Measurements from ENCODE around the gene LCT. TPM values are rescaled to one million over a fixed set of nuclear protein-coding genes. Genes with fewer than 3 reads are reported as not detected.

Gene LCT
- total RNA-seq, 4 donors from 2014 or later, result under 0.01 TPM; not detected in 3

- TF ChIP-seq CTCF (IDR thresholded peaks at IDR 0.05), result no peak
- no peak for TF ChIP-seq POLR2A (IDR thresholded peaks at IDR 0.05)
- Histone ChIP-seq H3K9me3 (no peaks in the 10 kb centered on the region), H3K4me3 (no peak overlapping the region), H3K36me3 (peaks cover 14 to 100% (median 59%) of the 10 kb centered on the region in 3 donors), H3K27me3 (no peaks in the 10 kb centered on the region), H3K27ac (no peak overlapping the region), H3K4me1 (no peaks in the 10 kb centered on the region)
- no peak for DNase-seq
- 94 to 100% methylated on average over 7 to 8 of the region's 8 CpGs for WGBS, 2 donors
- intact Hi-C loops (cut with DNase I), result no loop called here
These were observed 68.1 kb downstream of the LCT start for GRCh38 chr2:135768863-135769262.

GRCh38 chr2:135762530-135762929 is 74.5 kb downstream of the LCT start:
- no peak for DNase-seq

GRCh38 chr2:135762022-135762421 is 75.0 kb downstream of the LCT start:
- Histone ChIP-seq H3K9me3 (peaks cover 0 to 7% (median 7%) of the 10 kb centered on the region in 3 donors), H3K27ac (no peak overlapping the region), H3K4me1 (no peaks in the 10 kb centered on the region), H3K36me3 (peaks cover 0 to 99% (median 52%) of the 10 kb centered on the region in 3 donors), H3K27me3 (no peaks in the 10 kb centered on the region), H3K4me3 (no peak overlapping the region)
- DNase-seq, result no peak
- intact Hi-C loops (cut with DNase I), result no loop called here
- no peak for TF ChIP-seq POLR2A (IDR thresholded peaks at IDR 0.05)
- no peak for TF ChIP-seq CTCF (IDR thresholded peaks at IDR 0.05)

More at GRCh38 chr2:135762530-135762929, 74.5 kb downstream of the LCT start:
- Histone ChIP-seq H3K36me3 (peaks cover 0 to 99% (median 51%) of the 10 kb centered on the region in 3 donors), H3K27me3 (no peaks in the 10 kb centered on the region), H3K27ac (no peak overlapping the region), H3K9me3 (peaks cover 0 to 2% (median 2%) of the 10 kb centered on the region in 3 donors), H3K4me3 (no peak overlapping the region), H3K4me1 (no peaks in the 10 kb centered on the region)
- intact Hi-C loops (cut with DNase I), result no loop called here
- WGBS, 2 donors, result 100% methylated on average over 1 of the region's 1 CpG
- TF ChIP-seq CTCF (IDR thresholded peaks at IDR 0.05), result no peak
- no peak for TF ChIP-seq POLR2A (IDR thresholded peaks at IDR 0.05)

- H3K27me3 ChIP-seq, result no peaks in the 10 kb centered on the region
- WGBS, 2 donors, result 100% methylated on average over 1 of the region's 1 CpG
- DNase-seq, result no peak
- intact Hi-C loops (cut with DNase I), result no loop called here
- H3K36me3 ChIP-seq, result peaks cover 7 to 99% (median 39%) of the 10 kb centered on the region in 3 donors
- no peak overlapping the region for H3K27ac ChIP-seq
- no peak overlapping the region for H3K4me3 ChIP-seq
- H3K4me1 ChIP-seq, result no peaks in the 10 kb centered on the region
- peaks cover 0 to 16% (median 7%) of the 10 kb centered on the region in 3 donors for H3K9me3 ChIP-seq
- TF ChIP-seq CTCF (IDR thresholded peaks at IDR 0.05) (no peak), POLR2A (IDR thresholded peaks at IDR 0.05) (no peak)
These were observed 80.3 kb downstream of the LCT start for GRCh38 chr2:135756692-135757091.

GRCh38 chr2:135755573-135755972 is 81.4 kb downstream of the LCT start:
- intact Hi-C loops (cut with DNase I), result no loop called here
- H3K36me3 ChIP-seq, result peaks cover 7 to 96% (median 30%) of the 10 kb centered on the region in 3 donors
- no peak for TF ChIP-seq CTCF (IDR thresholded peaks at IDR 0.05)
- H3K27me3 ChIP-seq, result no peaks in the 10 kb centered on the region
- H3K4me3 ChIP-seq, result no peak overlapping the region
- peaks cover 0 to 16% (median 7%) of the 10 kb centered on the region in 3 donors for H3K9me3 ChIP-seq
- no peak overlapping the region for H3K27ac ChIP-seq
- 95 to 96% methylated on average over 2 of the region's 2 CpGs for WGBS, 2 donors
- DNase-seq, result no peak
- no peaks in the 10 kb centered on the region for H3K4me1 ChIP-seq

Measured in esophagus squamous epithelium (tissue), 5 donors.